ENCODE results near the gene DAGLA. TPM values are rescaled to one million over a fixed set of nuclear protein-coding genes. Genes with fewer than 3 reads are reported as not detected.

The DAGLA gene
- total RNA-seq, 1 donor: 3.6 TPM

GRCh38 chr11:61733120-61733978, 53.2 kb downstream of the DAGLA start:
- Histone ChIP-seq H3K27me3 (ENCODE audit: insufficient read depth, low read length) (no peaks in the 10 kb centered on the region), H3K4me3 (ENCODE audit: insufficient read depth, low read length) (no peak overlapping the region), H3K9me3 (ENCODE audit: low read depth, low read length) (no peaks in the 10 kb centered on the region), H3K4me2 (ENCODE audit: insufficient read depth, low read length) (peak overlapping the region; percentile 26), H2AFZ (ENCODE audit: low read length) (no peak overlapping the region), H3K4me1 (ENCODE audit: insufficient read depth, low read length) (peaks cover 17% of the 10 kb centered on the region), H3K36me3 (ENCODE audit: insufficient read depth, low read length) (peaks cover 26% of the 10 kb centered on the region), H3K27ac (ENCODE audit: low read depth, low read length) (peak overlapping the region; percentile 30), H3K79me2 (ENCODE audit: insufficient read depth, low read length) (no peaks in the 10 kb centered on the region), H4K20me1 (ENCODE audit: insufficient read depth, low read length) (peaks cover 4% of the 10 kb centered on the region)
- peak; percentile 99 for TF ChIP-seq CTCF (IDR thresholded peaks at IDR 0.05; ENCODE audit: extremely low read depth, low read depth, low read length)
- peak; percentile 100 for DNase-seq (ENCODE audit: insufficient read length, low spot score, missing footprints)

- H3K4me1 ChIP-seq (ENCODE audit: insufficient read depth, low read length): peaks cover 14% of the 10 kb centered on the region
- H3K4me3 ChIP-seq (ENCODE audit: insufficient read depth, low read length): no peak overlapping the region
- peaks cover 4% of the 10 kb centered on the region for H4K20me1 ChIP-seq (ENCODE audit: insufficient read depth, low read length)
- no peaks in the 10 kb centered on the region for H3K9me3 ChIP-seq (ENCODE audit: low read depth, low read length)
- H2AFZ ChIP-seq (ENCODE audit: low read length): no peak overlapping the region
- peaks cover 28% of the 10 kb centered on the region for H3K36me3 ChIP-seq (ENCODE audit: insufficient read depth, low read length)
- no peaks in the 10 kb centered on the region for H3K27me3 ChIP-seq (ENCODE audit: insufficient read depth, low read length)
- H3K4me2 ChIP-seq (ENCODE audit: insufficient read depth, low read length): no peak overlapping the region
- TF ChIP-seq CTCF (IDR thresholded peaks at IDR 0.05; ENCODE audit: extremely low read depth, low read depth, low read length): no peak
- H3K79me2 ChIP-seq (ENCODE audit: insufficient read depth, low read length): no peaks in the 10 kb centered on the region
- no peak for DNase-seq (ENCODE audit: insufficient read length, low spot score, missing footprints)
- no peak overlapping the region for H3K27ac ChIP-seq (ENCODE audit: low read depth, low read length)
Observed at GRCh38 chr11:61734767-61735166, 54.6 kb downstream of the DAGLA start.

GRCh38 chr11:61735391-61735790, 55.2 kb downstream of the DAGLA start:
- TF ChIP-seq CTCF (IDR thresholded peaks at IDR 0.05; ENCODE audit: extremely low read depth, low read depth, low read length): no peak
- peaks cover 31% of the 10 kb centered on the region for H3K36me3 ChIP-seq (ENCODE audit: insufficient read depth, low read length)
- no peak overlapping the region for H3K27ac ChIP-seq (ENCODE audit: low read depth, low read length)
- H2AFZ ChIP-seq (ENCODE audit: low read length): no peak overlapping the region
- no peak overlapping the region for H3K4me2 ChIP-seq (ENCODE audit: insufficient read depth, low read length)
- H3K4me3 ChIP-seq (ENCODE audit: insufficient read depth, low read length): no peak overlapping the region
- peaks cover 14% of the 10 kb centered on the region for H3K4me1 ChIP-seq (ENCODE audit: insufficient read depth, low read length)
- no peaks in the 10 kb centered on the region for H3K79me2 ChIP-seq (ENCODE audit: insufficient read depth, low read length)
- DNase-seq (ENCODE audit: insufficient read length, low spot score, missing footprints): no peak
- peaks cover 4% of the 10 kb centered on the region for H4K20me1 ChIP-seq (ENCODE audit: insufficient read depth, low read length)
- no peaks in the 10 kb centered on the region for H3K9me3 ChIP-seq (ENCODE audit: low read depth, low read length)
- H3K27me3 ChIP-seq (ENCODE audit: insufficient read depth, low read length): no peaks in the 10 kb centered on the region

- Histone ChIP-seq H3K79me2 (ENCODE audit: insufficient read depth, low read length) (no peaks in the 10 kb centered on the region), H4K20me1 (ENCODE audit: insufficient read depth, low read length) (peaks cover 4% of the 10 kb centered on the region), H3K27me3 (ENCODE audit: insufficient read depth, low read length) (no peaks in the 10 kb centered on the region), H3K4me1 (ENCODE audit: insufficient read depth, low read length) (peaks cover 14% of the 10 kb centered on the region), H2AFZ (ENCODE audit: low read length) (no peak overlapping the region), H3K4me2 (ENCODE audit: insufficient read depth, low read length) (no peak overlapping the region), H3K36me3 (ENCODE audit: insufficient read depth, low read length) (peaks cover 31% of the 10 kb centered on the region), H3K27ac (ENCODE audit: low read depth, low read length) (no peak overlapping the region), H3K9me3 (ENCODE audit: low read depth, low read length) (no peaks in the 10 kb centered on the region), H3K4me3 (ENCODE audit: insufficient read depth, low read length) (no peak overlapping the region)
- no peak for DNase-seq (ENCODE audit: insufficient read length, low spot score, missing footprints)
- TF ChIP-seq CTCF (IDR thresholded peaks at IDR 0.05; ENCODE audit: extremely low read depth, low read depth, low read length): no peak
Observed at GRCh38 chr11:61736310-61736709, 56.1 kb downstream of the DAGLA start.

Measured in osteoblast (primary cell).